MM.1S (cell line): ENCODE measurements around the gene CELSR3.

Experiments used
- DNase-seq: peaks from one replicate; pipeline ENCODE4 v3.0.0-alpha.2; 2015
- H2AFZ ChIP-seq: fragments of 300-600 bp; sonication (generic); 2 replicates; pipeline ENCODE4 v1.6.0; 2016; ENCODE audit warnings: antibody characterized with exemption, low read length
- H3F3A ChIP-seq: fragments of 300-600 bp; sonication (generic); 2 replicates; pipeline ENCODE4 v1.6.1; 2016; ENCODE audit warnings: mild to moderate bottlenecking, antibody characterized with exemption, low read length, moderate library complexity, mixed read lengths; ENCODE audit not compliant: insufficient read depth
- H3K27ac ChIP-seq: fragments of 300-600 bp; sonication (generic); 2 replicates; pipeline ENCODE4 v1.5.1; 2016; ENCODE audit warnings: mild to moderate bottlenecking, low read length
- H3K27me3 ChIP-seq: fragments of 300-600 bp; sonication (generic); replicated peaks from 2 replicates; pipeline ENCODE4 v1.6.0; 2016; ENCODE audit warnings: low read length; ENCODE audit not compliant: insufficient read depth
- H3K36me3 ChIP-seq: fragments of 300-600 bp; sonication (generic); replicated peaks from 2 replicates; pipeline ENCODE4 v1.6.1; 2016; ENCODE audit warnings: mild to moderate bottlenecking, low read length, mixed read lengths; ENCODE audit not compliant: insufficient read depth
- H3K4me1 ChIP-seq: fragments of 300-600 bp; sonication (generic); 2 replicates; pipeline ENCODE4 v1.6.1; 2016; ENCODE audit warnings: low read length, mixed read lengths
- H3K4me2 ChIP-seq: fragments of 300-600 bp; sonication (generic); 2 replicates; pipeline ENCODE4 v1.6.0; 2016; ENCODE audit warnings: low read depth, low read length
- H3K4me3 ChIP-seq: fragments of 300-600 bp; sonication (generic); 2 replicates; pipeline ENCODE4 v1.5.1; 2016; ENCODE audit warnings: low read length, mixed read lengths
- H3K79me2 ChIP-seq: fragments of 300-600 bp; sonication (generic); 2 replicates; pipeline ENCODE4 v1.6.1; 2016; ENCODE audit warnings: mixed run types, low read length, mixed read lengths
- H3K9ac ChIP-seq: fragments of 300-600 bp; sonication (generic); 2 replicates; pipeline ENCODE4 v1.6.1; 2016; ENCODE audit warnings: low read length, mixed read lengths
- H3K9me2 ChIP-seq: fragments of 300-600 bp; sonication (generic); replicated peaks from 2 replicates; pipeline ENCODE4 v1.6.1; 2016; ENCODE audit warnings: mild to moderate bottlenecking, low read length, mixed read lengths; ENCODE audit not compliant: insufficient read depth
- H3K9me3 ChIP-seq: fragments of 300-600 bp; sonication (generic); replicated peaks from 2 replicates; pipeline ENCODE4 v1.6.1; 2016; ENCODE audit warnings: mild to moderate bottlenecking, low read length, mixed read lengths; ENCODE audit not compliant: insufficient read depth
- H4K20me1 ChIP-seq: fragments of 300-600 bp; sonication (generic); 2 replicates; pipeline ENCODE4 v1.6.1; 2016; ENCODE audit warnings: mild to moderate bottlenecking, low read length, moderate library complexity, mixed read lengths; ENCODE audit not compliant: insufficient read depth
- CTCF ChIP-seq: fragments of 300-600 bp; sonication (generic); IDR thresholded peaks from 2 replicates; pipeline ENCODE4 v1.5.1; 2016; ENCODE audit warnings: antibody characterized with exemption, low read length, mixed read lengths
- EZH2 ChIP-seq: fragments of 300-600 bp; sonication (generic); optimal IDR thresholded peaks from 2 replicates; pipeline ENCODE3; 2017; ENCODE audit warnings: low read depth, mild to moderate bottlenecking, antibody characterized with exemption, low read length, mixed read lengths
- EZH2phosphoT487 ChIP-seq: fragments of 300-600 bp; sonication (generic); IDR thresholded peaks from 2 replicates; pipeline ENCODE4 v1.6.1; 2018; ENCODE audit warnings: antibody characterized with exemption, low read length

Gene CELSR3

GRCh38 chr3:48651771-48652170, 10.9 kb downstream of the CELSR3 start:
- Histone ChIP-seq H3K36me3 (no peaks in the 10 kb centered on the region), H3K4me1 (peaks cover 23% of the 10 kb centered on the region), H4K20me1 (no peaks in the 10 kb centered on the region), H3K4me2 (no peak overlapping the region), H3K9me3 (no peaks in the 10 kb centered on the region), H3K27me3 (no peaks in the 10 kb centered on the region), H2AFZ (no peak overlapping the region), H3K9ac (no peak overlapping the region), H3K4me3 (no peak overlapping the region), H3K79me2 (no peaks in the 10 kb centered on the region), H3K9me2 (no peaks in the 10 kb centered on the region), H3F3A (peaks cover 9% of the 10 kb centered on the region; the same call in 1 of the 2 replicates), H3K27ac (no peak overlapping the region)
- no peak for DNase-seq
- TF ChIP-seq CTCF (no peak), EZH2phosphoT487 (no peak), EZH2 (no peak)

- Histone ChIP-seq H3K27ac (no peak overlapping the region), H3K27me3 (no peaks in the 10 kb centered on the region), H3K9ac (no peak overlapping the region), H3K9me3 (no peaks in the 10 kb centered on the region), H3K79me2 (no peaks in the 10 kb centered on the region), H3K4me3 (no peak overlapping the region), H4K20me1 (no peaks in the 10 kb centered on the region), H3K4me1 (peaks cover 18% of the 10 kb centered on the region), H2AFZ (no peak overlapping the region), H3K36me3 (no peaks in the 10 kb centered on the region), H3F3A (peaks cover 9% of the 10 kb centered on the region; the same call in 1 of the 2 replicates), H3K4me2 (no peak overlapping the region), H3K9me2 (no peaks in the 10 kb centered on the region)
- no peak for DNase-seq
- no peak for TF ChIP-seq CTCF
- no peak for TF ChIP-seq EZH2
- TF ChIP-seq EZH2phosphoT487: no peak
These were observed 12.0 kb downstream of the CELSR3 start for GRCh38 chr3:48650723-48651122.

- Histone ChIP-seq H3K36me3 (no peaks in the 10 kb centered on the region), H3K4me3 (no peak overlapping the region), H3K27me3 (0 out of 2 replicates have a peak, but pooled peaks cover 8% of the 10 kb centered on the region), H3K9me2 (no peaks in the 10 kb centered on the region), H3K9me3 (no peaks in the 10 kb centered on the region), H3K27ac (no peak overlapping the region), H3K9ac (no peak overlapping the region), H3K79me2 (no peaks in the 10 kb centered on the region), H4K20me1 (no peaks in the 10 kb centered on the region), H3K4me1 (peaks cover 11% of the 10 kb centered on the region), H3F3A (peaks cover 8% of the 10 kb centered on the region; the same call in 1 of the 2 replicates), H2AFZ (no peak overlapping the region), H3K4me2 (no peak overlapping the region)
- no peak for DNase-seq
- TF ChIP-seq EZH2phosphoT487 (no peak), CTCF (no peak), EZH2 (no peak)
These were observed 14.4 kb downstream of the CELSR3 start for GRCh38 chr3:48648188-48648850.
